GM23338 (cell line): ENCODE data around the gene LHX4.

Source experiments
- CREB1 ChIP-seq: fragments of 250-450 bp; sonication (Bioruptor Pico); IDR thresholded peaks from 2 replicates; pipeline ENCODE4 v1.5.0; 2020; ENCODE audit warnings: low read depth, mild to moderate bottlenecking, moderate library complexity
- EZH2 ChIP-seq: fragments of 200-600 bp; sonication (generic); IDR thresholded peaks from one replicate; pipeline ENCODE4 v1.8.0; 2017; ENCODE audit warnings: antibody characterized with exemption, mild to moderate bottlenecking, low read depth; ENCODE audit not compliant: unreplicated experiment
- EZH2phosphoT487 ChIP-seq: fragments of 200-600 bp; sonication (generic); IDR thresholded peaks from one replicate; pipeline ENCODE4 v1.8.1; 2018; ENCODE audit warnings: antibody characterized with exemption; ENCODE audit not compliant: unreplicated experiment
- JUNB ChIP-seq: IDR thresholded peaks from one replicate; pipeline ENCODE4 v1.6.1; 2016; ENCODE audit warnings: antibody characterized with exemption; ENCODE audit not compliant: unreplicated experiment
- NANOG ChIP-seq: IDR thresholded peaks from 2 replicates; pipeline ENCODE4 v1.6.1; 2016; ENCODE audit warnings: antibody characterized with exemption, borderline replicate concordance
- POLR2AphosphoS5 ChIP-seq: IDR thresholded peaks from 2 replicates; pipeline ENCODE4 v1.6.1; 2016; ENCODE audit warnings: antibody characterized with exemption, low read depth
- STAT1 ChIP-seq: IDR thresholded peaks from one replicate; pipeline ENCODE4 v1.6.1; 2016; ENCODE audit warnings: antibody characterized with exemption; ENCODE audit not compliant: unreplicated experiment
- ZNF114 ChIP-seq: fragments of 250-450 bp; sonication (Bioruptor Pico); IDR thresholded peaks from 2 replicates; pipeline ENCODE4 v1.5.0; 2020; ENCODE audit warnings: mild to moderate bottlenecking, moderate library complexity
- ZNF331 ChIP-seq: fragments of 250-450 bp; sonication (Bioruptor Pico); IDR thresholded peaks from 2 replicates; pipeline ENCODE4 v1.5.0; 2020; ENCODE audit warnings: low read depth, mild to moderate bottlenecking, moderate library complexity
- TF ChIP-seq, protein P1 (sequence below), 2 experiments: fragments of 200-600 bp in 1 of 2; sonication (generic) in 1 of 2; conservative IDR thresholded peaks; 2 replicates each; pipeline versions ENCODE4 v1.5.1 to v1.6.1; 2016 to 2017; ENCODE audit warnings: antibody characterized with exemption in 2 of 2, low read depth in 2 of 2, mild to moderate bottlenecking in 2 of 2, moderate library complexity in 1 of 2
- TF ChIP-seq, protein P2 (sequence below): IDR thresholded peaks from one replicate; pipeline ENCODE4 v1.6.1; 2018; ENCODE audit warnings: antibody characterized with exemption; ENCODE audit not compliant: unreplicated experiment
- TF ChIP-seq, protein P3 (sequence below): IDR thresholded peaks from 2 replicates; pipeline ENCODE4 v1.6.1; 2016; ENCODE audit warnings: antibody characterized with exemption
- TF ChIP-seq, protein P4 (sequence below): fragments of 250-450 bp; sonication (Bioruptor Pico); IDR thresholded peaks from 2 replicates; pipeline ENCODE4 v1.5.0; 2020; ENCODE audit warnings: mild to moderate bottlenecking, moderate library complexity

DNA sequence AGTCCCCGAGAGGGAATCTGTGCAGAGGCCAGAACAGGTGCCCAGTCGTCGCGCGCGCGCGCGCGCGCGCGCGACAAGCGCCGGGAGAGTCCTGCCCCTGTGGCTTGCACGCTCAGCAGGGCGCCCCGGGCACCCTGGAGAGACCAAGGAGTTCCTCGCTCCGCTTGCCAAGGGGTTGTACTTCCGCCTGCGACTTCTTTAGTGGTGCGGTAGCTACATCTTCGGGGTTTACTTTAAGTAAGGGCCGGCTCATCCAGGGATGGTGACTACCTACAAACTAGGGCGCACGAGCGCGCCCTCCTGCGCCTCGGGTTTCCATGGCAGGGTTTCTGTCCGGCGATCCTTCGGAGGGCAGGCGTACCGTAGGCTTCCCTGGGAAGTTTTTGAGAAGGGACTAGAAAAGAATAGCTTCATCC lies 1.4 kb downstream of the LHX4 start:
- TF ChIP-seq, protein P1, sequence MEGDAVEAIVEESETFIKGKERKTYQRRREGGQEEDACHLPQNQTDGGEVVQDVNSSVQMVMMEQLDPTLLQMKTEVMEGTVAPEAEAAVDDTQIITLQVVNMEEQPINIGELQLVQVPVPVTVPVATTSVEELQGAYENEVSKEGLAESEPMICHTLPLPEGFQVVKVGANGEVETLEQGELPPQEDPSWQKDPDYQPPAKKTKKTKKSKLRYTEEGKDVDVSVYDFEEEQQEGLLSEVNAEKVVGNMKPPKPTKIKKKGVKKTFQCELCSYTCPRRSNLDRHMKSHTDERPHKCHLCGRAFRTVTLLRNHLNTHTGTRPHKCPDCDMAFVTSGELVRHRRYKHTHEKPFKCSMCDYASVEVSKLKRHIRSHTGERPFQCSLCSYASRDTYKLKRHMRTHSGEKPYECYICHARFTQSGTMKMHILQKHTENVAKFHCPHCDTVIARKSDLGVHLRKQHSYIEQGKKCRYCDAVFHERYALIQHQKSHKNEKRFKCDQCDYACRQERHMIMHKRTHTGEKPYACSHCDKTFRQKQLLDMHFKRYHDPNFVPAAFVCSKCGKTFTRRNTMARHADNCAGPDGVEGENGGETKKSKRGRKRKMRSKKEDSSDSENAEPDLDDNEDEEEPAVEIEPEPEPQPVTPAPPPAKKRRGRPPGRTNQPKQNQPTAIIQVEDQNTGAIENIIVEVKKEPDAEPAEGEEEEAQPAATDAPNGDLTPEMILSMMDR (conservative IDR thresholded peaks at IDR 0.05; ENCODE audit: low read depth in 2 of 2), result peak; percentile 32 to 49; a peak in 2 of 4 replicates
- no peak for TF ChIP-seq EZH2phosphoT487
- no peak for TF ChIP-seq POLR2AphosphoS5
- TF ChIP-seq, protein P2, sequence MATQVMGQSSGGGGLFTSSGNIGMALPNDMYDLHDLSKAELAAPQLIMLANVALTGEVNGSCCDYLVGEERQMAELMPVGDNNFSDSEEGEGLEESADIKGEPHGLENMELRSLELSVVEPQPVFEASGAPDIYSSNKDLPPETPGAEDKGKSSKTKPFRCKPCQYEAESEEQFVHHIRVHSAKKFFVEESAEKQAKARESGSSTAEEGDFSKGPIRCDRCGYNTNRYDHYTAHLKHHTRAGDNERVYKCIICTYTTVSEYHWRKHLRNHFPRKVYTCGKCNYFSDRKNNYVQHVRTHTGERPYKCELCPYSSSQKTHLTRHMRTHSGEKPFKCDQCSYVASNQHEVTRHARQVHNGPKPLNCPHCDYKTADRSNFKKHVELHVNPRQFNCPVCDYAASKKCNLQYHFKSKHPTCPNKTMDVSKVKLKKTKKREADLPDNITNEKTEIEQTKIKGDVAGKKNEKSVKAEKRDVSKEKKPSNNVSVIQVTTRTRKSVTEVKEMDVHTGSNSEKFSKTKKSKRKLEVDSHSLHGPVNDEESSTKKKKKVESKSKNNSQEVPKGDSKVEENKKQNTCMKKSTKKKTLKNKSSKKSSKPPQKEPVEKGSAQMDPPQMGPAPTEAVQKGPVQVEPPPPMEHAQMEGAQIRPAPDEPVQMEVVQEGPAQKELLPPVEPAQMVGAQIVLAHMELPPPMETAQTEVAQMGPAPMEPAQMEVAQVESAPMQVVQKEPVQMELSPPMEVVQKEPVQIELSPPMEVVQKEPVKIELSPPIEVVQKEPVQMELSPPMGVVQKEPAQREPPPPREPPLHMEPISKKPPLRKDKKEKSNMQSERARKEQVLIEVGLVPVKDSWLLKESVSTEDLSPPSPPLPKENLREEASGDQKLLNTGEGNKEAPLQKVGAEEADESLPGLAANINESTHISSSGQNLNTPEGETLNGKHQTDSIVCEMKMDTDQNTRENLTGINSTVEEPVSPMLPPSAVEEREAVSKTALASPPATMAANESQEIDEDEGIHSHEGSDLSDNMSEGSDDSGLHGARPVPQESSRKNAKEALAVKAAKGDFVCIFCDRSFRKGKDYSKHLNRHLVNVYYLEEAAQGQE, result no peak
- TF ChIP-seq EZH2, result peak; percentile 40
- no peak for TF ChIP-seq CREB1 (CRISPR knock-in tag)
- no peak for TF ChIP-seq STAT1
- TF ChIP-seq JUNB, result no peak
- TF ChIP-seq ZNF114, result no peak
- no peak for TF ChIP-seq NANOG
- TF ChIP-seq, protein P3, sequence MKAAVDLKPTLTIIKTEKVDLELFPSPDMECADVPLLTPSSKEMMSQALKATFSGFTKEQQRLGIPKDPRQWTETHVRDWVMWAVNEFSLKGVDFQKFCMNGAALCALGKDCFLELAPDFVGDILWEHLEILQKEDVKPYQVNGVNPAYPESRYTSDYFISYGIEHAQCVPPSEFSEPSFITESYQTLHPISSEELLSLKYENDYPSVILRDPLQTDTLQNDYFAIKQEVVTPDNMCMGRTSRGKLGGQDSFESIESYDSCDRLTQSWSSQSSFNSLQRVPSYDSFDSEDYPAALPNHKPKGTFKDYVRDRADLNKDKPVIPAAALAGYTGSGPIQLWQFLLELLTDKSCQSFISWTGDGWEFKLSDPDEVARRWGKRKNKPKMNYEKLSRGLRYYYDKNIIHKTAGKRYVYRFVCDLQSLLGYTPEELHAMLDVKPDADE, result no peak
- TF ChIP-seq ZNF331 (CRISPR knock-in tag), result no peak
- TF ChIP-seq, protein P4, sequence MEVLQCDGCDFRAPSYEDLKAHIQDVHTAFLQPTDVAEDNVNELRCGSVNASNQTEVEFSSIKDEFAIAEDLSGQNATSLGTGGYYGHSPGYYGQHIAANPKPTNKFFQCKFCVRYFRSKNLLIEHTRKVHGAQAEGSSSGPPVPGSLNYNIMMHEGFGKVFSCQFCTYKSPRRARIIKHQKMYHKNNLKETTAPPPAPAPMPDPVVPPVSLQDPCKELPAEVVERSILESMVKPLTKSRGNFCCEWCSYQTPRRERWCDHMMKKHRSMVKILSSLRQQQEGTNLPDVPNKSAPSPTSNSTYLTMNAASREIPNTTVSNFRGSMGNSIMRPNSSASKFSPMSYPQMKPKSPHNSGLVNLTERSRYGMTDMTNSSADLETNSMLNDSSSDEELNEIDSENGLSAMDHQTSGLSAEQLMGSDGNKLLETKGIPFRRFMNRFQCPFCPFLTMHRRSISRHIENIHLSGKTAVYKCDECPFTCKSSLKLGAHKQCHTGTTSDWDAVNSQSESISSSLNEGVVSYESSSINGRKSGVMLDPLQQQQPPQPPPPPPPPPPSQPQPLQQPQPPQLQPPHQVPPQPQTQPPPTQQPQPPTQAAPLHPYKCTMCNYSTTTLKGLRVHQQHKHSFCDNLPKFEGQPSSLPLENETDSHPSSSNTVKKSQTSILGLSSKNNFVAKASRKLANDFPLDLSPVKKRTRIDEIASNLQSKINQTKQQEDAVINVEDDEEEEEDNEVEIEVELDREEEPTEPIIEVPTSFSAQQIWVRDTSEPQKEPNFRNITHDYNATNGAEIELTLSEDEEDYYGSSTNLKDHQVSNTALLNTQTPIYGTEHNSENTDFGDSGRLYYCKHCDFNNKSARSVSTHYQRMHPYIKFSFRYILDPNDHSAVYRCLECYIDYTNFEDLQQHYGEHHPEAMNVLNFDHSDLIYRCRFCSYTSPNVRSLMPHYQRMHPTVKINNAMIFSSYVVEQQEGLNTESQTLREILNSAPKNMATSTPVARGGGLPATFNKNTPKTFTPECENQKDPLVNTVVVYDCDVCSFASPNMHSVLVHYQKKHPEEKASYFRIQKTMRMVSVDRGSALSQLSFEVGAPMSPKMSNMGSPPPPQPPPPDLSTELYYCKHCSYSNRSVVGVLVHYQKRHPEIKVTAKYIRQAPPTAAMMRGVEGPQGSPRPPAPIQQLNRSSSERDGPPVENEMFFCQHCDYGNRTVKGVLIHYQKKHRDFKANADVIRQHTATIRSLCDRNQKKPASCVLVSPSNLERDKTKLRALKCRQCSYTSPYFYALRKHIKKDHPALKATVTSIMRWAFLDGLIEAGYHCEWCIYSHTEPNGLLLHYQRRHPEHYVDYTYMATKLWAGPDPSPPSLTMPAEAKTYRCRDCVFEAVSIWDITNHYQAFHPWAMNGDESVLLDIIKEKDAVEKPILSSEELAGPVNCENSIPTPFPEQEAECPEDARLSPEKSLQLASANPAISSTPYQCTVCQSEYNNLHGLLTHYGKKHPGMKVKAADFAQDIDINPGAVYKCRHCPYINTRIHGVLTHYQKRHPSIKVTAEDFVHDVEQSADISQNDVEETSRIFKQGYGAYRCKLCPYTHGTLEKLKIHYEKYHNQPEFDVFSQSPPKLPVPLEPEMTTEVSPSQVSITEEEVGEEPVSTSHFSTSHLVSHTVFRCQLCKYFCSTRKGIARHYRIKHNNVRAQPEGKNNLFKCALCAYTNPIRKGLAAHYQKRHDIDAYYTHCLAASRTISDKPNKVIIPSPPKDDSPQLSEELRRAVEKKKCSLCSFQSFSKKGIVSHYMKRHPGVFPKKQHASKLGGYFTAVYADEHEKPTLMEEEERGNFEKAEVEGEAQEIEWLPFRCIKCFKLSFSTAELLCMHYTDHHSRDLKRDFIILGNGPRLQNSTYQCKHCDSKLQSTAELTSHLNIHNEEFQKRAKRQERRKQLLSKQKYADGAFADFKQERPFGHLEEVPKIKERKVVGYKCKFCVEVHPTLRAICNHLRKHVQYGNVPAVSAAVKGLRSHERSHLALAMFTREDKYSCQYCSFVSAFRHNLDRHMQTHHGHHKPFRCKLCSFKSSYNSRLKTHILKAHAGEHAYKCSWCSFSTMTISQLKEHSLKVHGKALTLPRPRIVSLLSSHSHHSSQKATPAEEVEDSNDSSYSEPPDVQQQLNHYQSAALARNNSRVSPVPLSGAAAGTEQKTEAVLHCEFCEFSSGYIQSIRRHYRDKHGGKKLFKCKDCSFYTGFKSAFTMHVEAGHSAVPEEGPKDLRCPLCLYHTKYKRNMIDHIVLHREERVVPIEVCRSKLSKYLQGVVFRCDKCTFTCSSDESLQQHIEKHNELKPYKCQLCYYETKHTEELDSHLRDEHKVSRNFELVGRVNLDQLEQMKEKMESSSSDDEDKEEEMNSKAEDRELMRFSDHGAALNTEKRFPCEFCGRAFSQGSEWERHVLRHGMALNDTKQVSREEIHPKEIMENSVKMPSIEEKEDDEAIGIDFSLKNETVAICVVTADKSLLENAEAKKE (CRISPR knock-in tag), result no peak
